GM13977 (cell line): ENCODE data around the gene DHRS9.

Experiments used
- DNase-seq: peaks from one replicate; pipeline ENCODE4 v3.0.0; 2012; ENCODE audit warnings: low spot score
- CTCF ChIP-seq: IDR thresholded peaks from 2 replicates; pipeline ENCODE4 v1.5.1; 2012; ENCODE audit warnings: mild to moderate bottlenecking, control low read depth; ENCODE audit not compliant: insufficient read depth; ENCODE audit errors: extremely low read depth, missing control alignments
- in situ Hi-C: fragments of 300-500 bp; cut with MboI; formaldehyde crosslinking; loops from one replicate; pipeline ENCODE4 v1.12.0; 2022; ENCODE audit warnings: low sequenced_read_pairs, low pct_unique_long_range_greater_than_20kb, mixed read lengths, inconsistent platforms; ENCODE audit not compliant: unreplicated experiment

The DHRS9 gene

GRCh38 chr2:169065422-169065821, 3.9 kb upstream of the DHRS9 start:
- no peak for TF ChIP-seq CTCF
- in situ Hi-C loops: no loop called here
- DNase-seq: no peak

- no peak for TF ChIP-seq CTCF
- in situ Hi-C loops: no loop called here
- no peak for DNase-seq
Observed at GRCh38 chr2:169065864-169066517, 3.4 kb upstream of the DHRS9 start.

- no peak for TF ChIP-seq CTCF
- DNase-seq: no peak
- in situ Hi-C loops: no loop called here
Observed at GRCh38 chr2:169066897-169067296, 2.5 kb upstream of the DHRS9 start.

- TF ChIP-seq CTCF: no peak
- in situ Hi-C loops: no loop called here
- no peak for DNase-seq
Observed at GRCh38 chr2:169069833-169070232, 470 bp downstream of the DHRS9 start.

- in situ Hi-C loops: no loop called here
- no peak for TF ChIP-seq CTCF
- no peak for DNase-seq
Observed at GRCh38 chr2:169071455-169071854, 2.1 kb downstream of the DHRS9 start.

- no peak for DNase-seq
- in situ Hi-C loops: no loop called here
- TF ChIP-seq CTCF: no peak
Observed at GRCh38 chr2:169072163-169072925, 3.0 kb downstream of the DHRS9 start.
